ENCODE measurements around the gene CPD. TPM values are rescaled to one million over a fixed set of nuclear protein-coding genes. Genes with fewer than 3 reads are reported as not detected.
A peak's percentile ranks its signal among the peaks of the same experiment; 100 is the strongest.

The CPD gene
- polyA plus RNA-seq, 1 of the 3 experiments (the other 2 are of a cell fraction) = 12.5 TPM

DNA sequence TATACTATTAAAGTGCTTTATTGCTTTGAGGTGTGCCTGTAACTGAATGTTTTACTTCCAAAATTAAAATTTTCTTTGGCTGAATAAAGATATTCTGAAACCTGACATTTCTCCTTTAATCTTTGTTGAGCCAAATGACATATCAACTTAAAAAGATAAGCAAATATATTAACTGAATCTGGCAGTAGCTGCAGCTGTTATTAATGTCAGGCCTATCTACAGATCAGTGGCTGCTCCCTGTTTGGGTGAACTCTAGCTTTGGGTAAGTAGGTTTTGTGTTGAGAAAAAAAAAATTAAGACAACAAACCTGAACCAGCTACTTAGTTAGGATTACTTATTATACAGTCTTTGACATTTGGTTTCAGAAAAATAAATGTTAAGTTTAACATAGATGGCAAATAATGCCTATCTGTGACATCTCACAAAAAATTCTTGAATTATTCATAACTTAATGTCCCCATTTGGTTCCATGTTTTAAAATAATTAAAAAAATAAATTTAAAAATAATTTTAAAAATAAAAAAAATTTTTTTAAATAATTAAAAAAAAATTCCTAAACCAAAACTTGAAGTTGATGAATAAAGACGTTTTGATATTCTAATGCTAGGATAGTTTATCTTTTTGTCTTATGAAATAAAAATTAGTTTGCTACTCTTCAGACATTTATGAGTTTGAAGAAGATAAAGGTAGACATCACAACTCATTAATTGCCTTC, 19.8 kb downstream of the CPD start:
- peak; percentile 32 for DNase-seq
- H3K79me2 ChIP-seq (ENCODE audit: insufficient read depth) = peaks cover 4% of the 10 kb centered on the region
- no peaks in the 10 kb centered on the region for H3K27me3 ChIP-seq (ENCODE audit: insufficient read depth)
- H3K9me2 ChIP-seq = no peaks in the 10 kb centered on the region
- WGBS (ENCODE audit: low lambda C conversion rate) = 89% methylated on average over 1 of the region's 1 CpG
- POLR2A ChIA-PET = no interaction called here
- H4K20me1 ChIP-seq (ENCODE audit: insufficient read depth) = no peaks in the 10 kb centered on the region
- H3K9ac ChIP-seq = no peak overlapping the region
- H3K9me3 ChIP-seq = no peaks in the 10 kb centered on the region
- H3K4me2 ChIP-seq = no peak overlapping the region
- CTCF ChIA-PET = interaction anchor here (1.1 to 1.8 kb wide), 2 partner anchors 40 to 78 kb away, joined by 4 read pairs; partner anchors contain the start of gene GOSR1
- H3K36me3 ChIP-seq (replicated peaks in 1 of 2; ENCODE audit: control insufficient read depth in 1 of 2, insufficient read depth in 2 of 2, low read length in 1 of 2) = peaks cover 0 to 8% of the 10 kb centered on the region in 2 experiments
- no peak overlapping the region for H2AFZ ChIP-seq (ENCODE audit: low read depth)
- H3K4me1 ChIP-seq (ENCODE audit: control insufficient read depth in 1 of 2, insufficient read depth in 2 of 2, low read depth in 1 of 2, low read length in 1 of 2) = peaks cover 5 to 26% of the 10 kb centered on the region in 2 experiments; a peak in 2 of 4 replicates
- H3K4me3 ChIP-seq (ENCODE audit: low read depth in 2 of 2, low read length in 1 of 2) = no peak overlapping the region
- H3F3A ChIP-seq (replicated peaks; ENCODE audit: insufficient read depth) = peaks cover 6% of the 10 kb centered on the region
- peak overlapping the region in 1 of 2 experiments; percentile 39; a peak in 1 of 4 replicates for H3K27ac ChIP-seq (ENCODE audit: low read depth in 2 of 2, low read length in 1 of 2)
- TF ChIP-seq CHD2 (IDR thresholded peaks at IDR 0.05; ENCODE audit: low read length, partially characterized antibody) (peak; percentile 58), RAD21 (IDR thresholded peaks at IDR 0.05; ENCODE audit: low read length) (peak; percentile 24; the same call in 1 of the 2 replicates), TCF12 (IDR thresholded peaks at IDR 0.05) (0 out of 2 replicates have a peak, but pooled peaks have one; percentile 12), GATA2 (CRISPR knock-in tag; IDR thresholded peaks at IDR 0.05) (peak; percentile 72), MXI1 (IDR thresholded peaks at IDR 0.05; ENCODE audit: low read depth, low read length) (peak; percentile 34; the same call in 1 of the 2 replicates), EP300 (IDR thresholded peaks at IDR 0.05; ENCODE audit: borderline replicate concordance in 1 of 2, low read depth in 1 of 2, low read length in 1 of 2) (peak in 1 of 2 experiments; percentile 87; a peak in 2 of 4 replicates), RCOR1 (IDR thresholded peaks at IDR 0.05; ENCODE audit: low read length) (peak; percentile 78), NFIC (IDR thresholded peaks at IDR 0.05; ENCODE audit: borderline replicate concordance) (no peak), ELF1 (IDR thresholded peaks at IDR 0.05) (no peak)
- TF ChIP-seq, protein P1, sequence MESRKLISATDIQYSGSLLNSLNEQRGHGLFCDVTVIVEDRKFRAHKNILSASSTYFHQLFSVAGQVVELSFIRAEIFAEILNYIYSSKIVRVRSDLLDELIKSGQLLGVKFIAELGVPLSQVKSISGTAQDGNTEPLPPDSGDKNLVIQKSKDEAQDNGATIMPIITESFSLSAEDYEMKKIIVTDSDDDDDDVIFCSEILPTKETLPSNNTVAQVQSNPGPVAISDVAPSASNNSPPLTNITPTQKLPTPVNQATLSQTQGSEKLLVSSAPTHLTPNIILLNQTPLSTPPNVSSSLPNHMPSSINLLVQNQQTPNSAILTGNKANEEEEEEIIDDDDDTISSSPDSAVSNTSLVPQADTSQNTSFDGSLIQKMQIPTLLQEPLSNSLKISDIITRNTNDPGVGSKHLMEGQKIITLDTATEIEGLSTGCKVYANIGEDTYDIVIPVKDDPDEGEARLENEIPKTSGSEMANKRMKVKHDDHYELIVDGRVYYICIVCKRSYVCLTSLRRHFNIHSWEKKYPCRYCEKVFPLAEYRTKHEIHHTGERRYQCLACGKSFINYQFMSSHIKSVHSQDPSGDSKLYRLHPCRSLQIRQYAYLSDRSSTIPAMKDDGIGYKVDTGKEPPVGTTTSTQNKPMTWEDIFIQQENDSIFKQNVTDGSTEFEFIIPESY (IDR thresholded peaks at IDR 0.05; ENCODE audit: borderline replicate concordance, low read depth) = no peak

DNA sequence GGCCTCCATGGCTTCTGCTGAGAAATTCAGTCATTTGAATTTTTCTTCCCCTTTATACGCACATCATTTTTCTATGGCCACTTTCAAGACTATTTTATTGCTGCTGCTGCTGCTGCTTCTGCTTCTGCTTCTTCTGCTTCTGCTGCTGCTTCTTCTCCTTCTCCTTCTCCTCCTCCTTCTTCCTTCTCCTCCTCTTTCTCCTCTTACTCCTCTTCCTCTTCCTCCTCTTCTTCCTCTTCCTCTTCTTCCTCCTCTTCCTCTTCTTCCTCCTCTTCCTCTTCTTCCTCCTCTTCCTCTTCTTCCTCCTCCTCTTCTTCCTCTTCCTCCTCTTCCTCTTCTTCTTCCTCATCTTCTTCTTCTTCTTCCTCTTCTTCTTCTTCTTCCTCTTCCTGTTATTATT, 22.4 kb downstream of the CPD start:
- Histone ChIP-seq H3K4me2 (no peak overlapping the region), H3K79me2 (ENCODE audit: insufficient read depth) (peaks cover 4% of the 10 kb centered on the region), H4K20me1 (ENCODE audit: insufficient read depth) (no peaks in the 10 kb centered on the region), H3K9ac (no peak overlapping the region), H3K4me1 (ENCODE audit: control insufficient read depth in 1 of 2, insufficient read depth in 2 of 2, low read depth in 1 of 2, low read length in 1 of 2) (peaks cover 0 to 11% of the 10 kb centered on the region in 2 experiments; a peak in 3 of 4 replicates), H3K27me3 (ENCODE audit: insufficient read depth) (no peaks in the 10 kb centered on the region), H3F3A (replicated peaks; ENCODE audit: insufficient read depth) (peaks cover 14% of the 10 kb centered on the region), H3K9me3 (no peaks in the 10 kb centered on the region), H3K4me3 (ENCODE audit: low read depth in 2 of 2, low read length in 1 of 2) (no peak overlapping the region), H3K27ac (ENCODE audit: low read depth in 2 of 2, low read length in 1 of 2) (no peak overlapping the region), H3K9me2 (no peaks in the 10 kb centered on the region), H3K36me3 (replicated peaks in 1 of 2; ENCODE audit: control insufficient read depth in 1 of 2, insufficient read depth in 2 of 2, low read length in 1 of 2) (peaks cover 0 to 12% of the 10 kb centered on the region in 2 experiments), H2AFZ (ENCODE audit: low read depth) (no peak overlapping the region)
- ChIA-PET CTCF (no interaction called here), POLR2A (no interaction called here)
- 94% methylated on average over 1 of the region's 1 CpG for WGBS (ENCODE audit: low lambda C conversion rate)
- TF ChIP-seq FOXJ3 (CRISPR knock-in tag; IDR thresholded peaks at IDR 0.05) (no peak), MXI1 (IDR thresholded peaks at IDR 0.05; ENCODE audit: low read depth, low read length) (no peak), FOXM1 (IDR thresholded peaks at IDR 0.05; ENCODE audit: low read depth) (no peak), TCF12 (IDR thresholded peaks at IDR 0.05) (no peak), EP300 (IDR thresholded peaks at IDR 0.05; ENCODE audit: borderline replicate concordance in 1 of 2, low read depth in 1 of 2, low read length in 1 of 2) (no peak), NFIC (IDR thresholded peaks at IDR 0.05; ENCODE audit: borderline replicate concordance) (no peak), GATA2 (CRISPR knock-in tag; IDR thresholded peaks at IDR 0.05) (no peak)
- TF ChIP-seq, protein P2, sequence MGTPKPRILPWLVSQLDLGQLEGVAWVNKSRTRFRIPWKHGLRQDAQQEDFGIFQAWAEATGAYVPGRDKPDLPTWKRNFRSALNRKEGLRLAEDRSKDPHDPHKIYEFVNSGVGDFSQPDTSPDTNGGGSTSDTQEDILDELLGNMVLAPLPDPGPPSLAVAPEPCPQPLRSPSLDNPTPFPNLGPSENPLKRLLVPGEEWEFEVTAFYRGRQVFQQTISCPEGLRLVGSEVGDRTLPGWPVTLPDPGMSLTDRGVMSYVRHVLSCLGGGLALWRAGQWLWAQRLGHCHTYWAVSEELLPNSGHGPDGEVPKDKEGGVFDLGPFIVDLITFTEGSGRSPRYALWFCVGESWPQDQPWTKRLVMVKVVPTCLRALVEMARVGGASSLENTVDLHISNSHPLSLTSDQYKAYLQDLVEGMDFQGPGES (IDR thresholded peaks at IDR 0.05; ENCODE audit: low read depth, low read length) = no peak
- no peak for DNase-seq
